GM12891 (cell line): Measurements from ENCODE around the gene HCK.

Source experiments
- PAX5 ChIP-seq: IDR thresholded peaks from 2 replicates; pipeline ENCODE4 v1.6.1; 2011; ENCODE audit warnings: low read length, moderate library complexity, mild to moderate bottlenecking; ENCODE audit not compliant: insufficient read depth, severe bottlenecking
- POLR2A ChIP-seq: IDR thresholded peaks from 2 replicates; pipeline ENCODE4 v1.6.1; 2011; ENCODE audit warnings: low read depth, low read length, control low read depth
- POLR2AphosphoS5 ChIP-seq: IDR thresholded peaks from 2 replicates; pipeline ENCODE4 v1.6.1; 2011; ENCODE audit warnings: low read depth, low read length, control low read depth
- POU2F2 ChIP-seq: IDR thresholded peaks from 2 replicates; pipeline ENCODE4 v1.6.1; 2011; ENCODE audit warnings: low read depth, mild to moderate bottlenecking, control low read depth, low read length, moderate library complexity
- SPI1 ChIP-seq: IDR thresholded peaks from 2 replicates; pipeline ENCODE4 v1.6.1; 2011; ENCODE audit warnings: low read depth, low read length, control low read depth
- TAF1 ChIP-seq: IDR thresholded peaks from 2 replicates; pipeline ENCODE4 v1.6.1; 2011; ENCODE audit warnings: low read depth, low read length, control low read depth

DNA sequence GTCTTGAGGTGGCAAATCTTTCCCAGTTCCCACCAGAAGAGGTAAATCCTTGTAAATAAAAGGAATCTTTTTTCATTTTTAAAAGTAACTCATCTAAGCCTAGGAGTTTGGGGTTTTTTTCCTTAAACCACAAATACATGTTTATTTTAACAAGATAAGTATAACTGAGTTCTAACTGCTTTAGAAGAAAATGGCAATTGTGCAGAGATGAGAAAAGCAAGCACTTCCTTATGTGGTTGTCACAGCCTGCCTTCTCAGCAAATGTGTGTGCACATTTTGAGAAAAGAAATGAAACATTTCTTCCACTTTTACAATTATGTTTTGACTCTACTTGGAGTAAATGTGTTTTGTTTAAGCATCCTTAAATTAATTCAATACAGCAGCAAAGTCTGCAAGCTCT, 17.7 kb downstream of the HCK start:
- TF ChIP-seq POLR2A (no peak), POLR2AphosphoS5 (no peak), SPI1 (peak; percentile 9; the same call in 1 of the 2 replicates), POU2F2 (no peak), TAF1 (no peak), PAX5 (no peak)
